Tibial nerve (tissue), 4 donors: ENCODE measurements around the gene CDKL2.

Experiments
- CTCF ChIP-seq, 5 experiments: fragments of 200-600 bp in 3 of 5; fragments of 450-650 bp in 2 of 5; sonication (generic) in 3 of 5; IDR thresholded peaks; one replicate each; pipeline ENCODE4 v1.5.1; 2016 to 2019; ENCODE audit warnings: antibody characterized with exemption in 5 of 5, mild to moderate bottlenecking in 3 of 5, moderate library complexity in 2 of 5
- EP300 ChIP-seq, 2 donors: sonication (generic); formaldehyde crosslinking; IDR thresholded peaks; one replicate each; pipeline ENCODE4 v1.6.1; 2017; ENCODE audit warnings: antibody characterized with exemption in 2 of 2, mild to moderate bottlenecking in 1 of 2
- POLR2A ChIP-seq, 2 donors: fragments of 450-650 bp; IDR thresholded peaks; one replicate each; pipeline ENCODE4 v1.6.1; 2017; ENCODE audit warnings: antibody characterized with exemption in 2 of 2, mild to moderate bottlenecking in 2 of 2, moderate library complexity in 2 of 2

- TF ChIP-seq CTCF (IDR thresholded peaks at IDR 0.05) (no peak), POLR2A (IDR thresholded peaks at IDR 0.05) (no peak), EP300 (IDR thresholded peaks at IDR 0.05) (no peak)
Measured at GRCh38 chr4:75633846-75634245, 3.5 kb upstream of the CDKL2 start.
